Osteoblast (primary cell): ENCODE measurements around the gene EXOC2. TPM values are rescaled to one million over a fixed set of nuclear protein-coding genes. Genes with fewer than 3 reads are reported as not detected.

ENCODE experiments used
- DNase-seq: peaks from one replicate; pipeline ENCODE4 v3.0.0; 2011; ENCODE audit warnings: low spot score, mixed read lengths; ENCODE audit not compliant: insufficient read length; ENCODE audit errors: missing footprints
- H2AFZ ChIP-seq: 2 replicates; pipeline ENCODE4 v1.6.0; 2011; ENCODE audit warnings: mild to moderate bottlenecking, low read length
- H3K27ac ChIP-seq: 2 replicates; pipeline ENCODE4 v1.5.1; 2011; ENCODE audit warnings: mild to moderate bottlenecking, low read depth, low read length, moderate library complexity
- H3K27me3 ChIP-seq: 2 replicates; pipeline ENCODE4 v1.6.0; 2012; ENCODE audit warnings: mild to moderate bottlenecking, control low read depth, inconsistent platforms, low read length, moderate library complexity; ENCODE audit not compliant: insufficient read depth
- H3K36me3 ChIP-seq: 2 replicates; pipeline ENCODE4 v1.5.1; 2011; ENCODE audit warnings: mild to moderate bottlenecking, low read length, control low read depth, moderate library complexity; ENCODE audit not compliant: insufficient read depth
- H3K4me1 ChIP-seq: 2 replicates; pipeline ENCODE4 v1.5.1; 2011; ENCODE audit warnings: mild to moderate bottlenecking, low read length, control low read depth, moderate library complexity; ENCODE audit not compliant: insufficient read depth
- H3K4me2 ChIP-seq: 2 replicates; pipeline ENCODE4 v1.6.0; 2011; ENCODE audit warnings: mild to moderate bottlenecking, low read length; ENCODE audit not compliant: insufficient read depth
- H3K4me3 ChIP-seq: fragments of 200-600 bp; sonication (generic); 3 replicates; pipeline ENCODE4 v1.5.1; 2012; ENCODE audit warnings: mild to moderate bottlenecking, low read length, inconsistent platforms; ENCODE audit not compliant: insufficient read depth
- H3K79me2 ChIP-seq: 2 replicates; pipeline ENCODE4 v1.6.0; 2012; ENCODE audit warnings: mild to moderate bottlenecking, low read length, control low read depth, inconsistent platforms; ENCODE audit not compliant: insufficient read depth
- H3K9me3 ChIP-seq: 2 replicates; pipeline ENCODE4 v1.5.1; 2011; ENCODE audit warnings: low read depth, low read length, control low read depth
- H4K20me1 ChIP-seq: 2 replicates; pipeline ENCODE4 v1.6.0; 2012; ENCODE audit warnings: mild to moderate bottlenecking, low read length, control low read depth; ENCODE audit not compliant: insufficient read depth
- CTCF ChIP-seq: IDR thresholded peaks from 2 replicates; pipeline ENCODE4 v1.5.1; 2011; ENCODE audit warnings: mild to moderate bottlenecking, low read depth, low read length, moderate library complexity; ENCODE audit errors: extremely low read depth
- total RNA-seq: library from RNA; depleted of rRNA; stranded (reverse); fragments of >200 nt; gene quantifications from 2 replicates; pipeline ENCODE4 v1.2.3, GENCODE V29; 2012

The EXOC2 gene
- total RNA-seq, 1 donor = 19.5 TPM

GRCh38 chr6:455006-455585 lies 237.8 kb downstream of the EXOC2 start:
- Histone ChIP-seq H3K4me1 (peaks cover 14% of the 10 kb centered on the region), H3K79me2 (no peaks in the 10 kb centered on the region), H3K4me3 (no peak overlapping the region), H2AFZ (no peak overlapping the region), H3K36me3 (no peaks in the 10 kb centered on the region), H3K9me3 (no peaks in the 10 kb centered on the region), H3K27me3 (peaks cover 6% of the 10 kb centered on the region), H3K4me2 (no peak overlapping the region), H4K20me1 (no peaks in the 10 kb centered on the region), H3K27ac (no peak overlapping the region)
- no peak for DNase-seq
- TF ChIP-seq CTCF = no peak

- H3K27me3 ChIP-seq = peaks cover 6% of the 10 kb centered on the region
- H3K4me1 ChIP-seq = peaks cover 14% of the 10 kb centered on the region
- no peak overlapping the region for H2AFZ ChIP-seq
- H3K36me3 ChIP-seq = no peaks in the 10 kb centered on the region
- TF ChIP-seq CTCF = no peak
- H3K79me2 ChIP-seq = no peaks in the 10 kb centered on the region
- no peak for DNase-seq
- no peaks in the 10 kb centered on the region for H4K20me1 ChIP-seq
- H3K9me3 ChIP-seq = no peaks in the 10 kb centered on the region
- H3K4me2 ChIP-seq = no peak overlapping the region
- no peak overlapping the region for H3K4me3 ChIP-seq
- no peak overlapping the region for H3K27ac ChIP-seq
These were observed 238.6 kb downstream of the EXOC2 start for GRCh38 chr6:454148-454991.

- TF ChIP-seq CTCF = no peak
- Histone ChIP-seq H3K4me2 (peak overlapping the region; percentile 23), H2AFZ (no peak overlapping the region), H3K4me3 (no peak overlapping the region), H3K9me3 (no peaks in the 10 kb centered on the region), H4K20me1 (no peaks in the 10 kb centered on the region), H3K79me2 (no peaks in the 10 kb centered on the region), H3K27me3 (peaks cover 6% of the 10 kb centered on the region), H3K27ac (no peak overlapping the region), H3K4me1 (peaks cover 14% of the 10 kb centered on the region), H3K36me3 (no peaks in the 10 kb centered on the region)
- DNase-seq = peak; percentile 92
These were observed 239.8 kb downstream of the EXOC2 start for GRCh38 chr6:453152-453551.

- no peak for DNase-seq
- Histone ChIP-seq H3K4me1 (peaks cover 14% of the 10 kb centered on the region), H2AFZ (peak overlapping the region; percentile 35), H4K20me1 (no peaks in the 10 kb centered on the region), H3K79me2 (no peaks in the 10 kb centered on the region), H3K4me3 (no peak overlapping the region), H3K27ac (no peak overlapping the region), H3K9me3 (no peaks in the 10 kb centered on the region), H3K27me3 (peaks cover 6% of the 10 kb centered on the region), H3K36me3 (no peaks in the 10 kb centered on the region), H3K4me2 (peak overlapping the region; percentile 23)
- no peak for TF ChIP-seq CTCF
These were observed 240.5 kb downstream of the EXOC2 start for GRCh38 chr6:452301-453067.
